ENCODE measurements around the gene TMPRSS3. TPM values are rescaled to one million over a fixed set of nuclear protein-coding genes. Genes with fewer than 3 reads are reported as not detected.

The TMPRSS3 gene
- total RNA-seq, 1 donor from 2014 or later, result not detected

GRCh38 chr21:42343556-42343955, 52.3 kb downstream of the TMPRSS3 start:
- no peaks in the 10 kb centered on the region for H3K4me1 Mint-ChIP-seq
- DNase-seq (ENCODE audit: low spot score in 2 of 2, unreplicated experiment in 2 of 2), result no peak
- no peak overlapping the region for H3K4me3 Mint-ChIP-seq
- no peaks in the 10 kb centered on the region for H3K9me3 Mint-ChIP-seq
- TF ChIP-seq CTCF (IDR thresholded peaks at IDR 0.05; ENCODE audit: unreplicated experiment), result no peak
- H3K27ac Mint-ChIP-seq, result no peak overlapping the region
- H3K36me3 Mint-ChIP-seq, result no peaks in the 10 kb centered on the region
- H3K27me3 Mint-ChIP-seq (ENCODE audit: low read depth), result peaks cover 7% of the 10 kb centered on the region

- peaks cover 6% of the 10 kb centered on the region for H3K27me3 Mint-ChIP-seq (ENCODE audit: low read depth)
- no peak for TF ChIP-seq CTCF (IDR thresholded peaks at IDR 0.05; ENCODE audit: unreplicated experiment)
- no peaks in the 10 kb centered on the region for H3K36me3 Mint-ChIP-seq
- H3K4me3 Mint-ChIP-seq, result no peak overlapping the region
- no peak overlapping the region for H3K27ac Mint-ChIP-seq
- no peak for DNase-seq (ENCODE audit: low spot score in 2 of 2, unreplicated experiment in 2 of 2)
- H3K4me1 Mint-ChIP-seq, result no peaks in the 10 kb centered on the region
- no peaks in the 10 kb centered on the region for H3K9me3 Mint-ChIP-seq
These were observed 52.8 kb downstream of the TMPRSS3 start for GRCh38 chr21:42343101-42343500.

- no peaks in the 10 kb centered on the region for H3K4me1 Mint-ChIP-seq
- no peak overlapping the region for H3K4me3 Mint-ChIP-seq
- no peak for DNase-seq (ENCODE audit: low spot score in 2 of 2, unreplicated experiment in 2 of 2)
- H3K27ac Mint-ChIP-seq, result no peak overlapping the region
- H3K36me3 Mint-ChIP-seq, result no peaks in the 10 kb centered on the region
- TF ChIP-seq CTCF (IDR thresholded peaks at IDR 0.05; ENCODE audit: unreplicated experiment), result no peak
- H3K9me3 Mint-ChIP-seq, result no peaks in the 10 kb centered on the region
- peaks cover 7% of the 10 kb centered on the region for H3K27me3 Mint-ChIP-seq (ENCODE audit: low read depth)
These were observed 53.9 kb downstream of the TMPRSS3 start for GRCh38 chr21:42341776-42342542.

GRCh38 chr21:42340187-42341050, 55.4 kb downstream of the TMPRSS3 start:
- Mint-ChIP-seq H3K27ac (no peak overlapping the region), H3K36me3 (no peaks in the 10 kb centered on the region), H3K27me3 (ENCODE audit: low read depth) (peaks cover 4% of the 10 kb centered on the region), H3K9me3 (no peaks in the 10 kb centered on the region), H3K4me1 (peaks cover 7% of the 10 kb centered on the region), H3K4me3 (no peak overlapping the region)
- no peak for TF ChIP-seq CTCF (IDR thresholded peaks at IDR 0.05; ENCODE audit: unreplicated experiment)
- no peak for DNase-seq (ENCODE audit: low spot score in 2 of 2, unreplicated experiment in 2 of 2)

- TF ChIP-seq CTCF (IDR thresholded peaks at IDR 0.05; ENCODE audit: unreplicated experiment), result no peak
- Mint-ChIP-seq H3K27ac (no peak overlapping the region), H3K36me3 (no peaks in the 10 kb centered on the region), H3K9me3 (no peaks in the 10 kb centered on the region), H3K4me1 (peaks cover 7% of the 10 kb centered on the region), H3K4me3 (no peak overlapping the region), H3K27me3 (ENCODE audit: low read depth) (peaks cover 2% of the 10 kb centered on the region)
- DNase-seq (ENCODE audit: low spot score in 2 of 2, unreplicated experiment in 2 of 2), result no peak
These were observed 56.8 kb downstream of the TMPRSS3 start for GRCh38 chr21:42338729-42339715.
